WTC11 (cell line): ENCODE results near the gene ZFHX2.

ENCODE experiments used
- TF ChIP-seq, protein P1 (sequence below): sonication (generic); formaldehyde crosslinking; IDR thresholded peaks from 2 replicates; pipeline ENCODE4 v1.8.0; 2022; ENCODE audit warnings: mild to moderate bottlenecking, missing genetic modification reagents
- TF ChIP-seq, protein P2 (sequence below): fragments of 200-600 bp; IDR thresholded peaks from 2 replicates; pipeline ENCODE4 v1.8.0; 2022; ENCODE audit warnings: antibody characterized with exemption

DNA sequence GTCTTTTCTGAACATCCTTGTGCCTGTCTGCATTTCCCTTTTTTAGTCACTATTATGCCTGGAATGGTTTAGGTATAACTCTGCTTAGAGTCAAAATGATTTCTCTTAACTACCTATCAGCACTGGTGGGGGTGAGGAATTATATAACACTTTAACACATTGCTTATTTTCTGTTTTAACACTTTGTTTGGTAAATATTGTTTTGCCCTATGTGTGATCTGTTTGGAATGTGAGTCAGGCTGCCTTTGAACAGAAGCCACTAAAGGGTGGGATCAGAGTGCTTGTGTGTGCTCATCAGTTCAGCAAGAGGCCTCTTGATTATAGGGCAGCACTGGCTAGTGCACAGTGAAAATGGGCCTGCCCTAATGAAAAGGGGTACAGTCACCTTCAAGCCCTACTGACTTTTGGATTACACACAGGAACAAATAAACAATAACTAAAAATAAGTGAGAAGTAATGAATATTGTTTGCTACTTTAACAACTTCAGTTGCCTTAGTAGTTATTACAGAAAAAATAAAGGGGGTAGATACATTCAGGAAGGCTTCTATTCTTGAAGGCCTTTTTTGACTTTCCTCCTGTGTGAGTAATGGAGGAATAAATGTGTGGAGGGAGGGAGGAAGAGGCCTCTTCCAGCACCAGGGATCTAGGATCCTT is 58.8 kb downstream of the ZFHX2 start:
- TF ChIP-seq, protein P1, sequence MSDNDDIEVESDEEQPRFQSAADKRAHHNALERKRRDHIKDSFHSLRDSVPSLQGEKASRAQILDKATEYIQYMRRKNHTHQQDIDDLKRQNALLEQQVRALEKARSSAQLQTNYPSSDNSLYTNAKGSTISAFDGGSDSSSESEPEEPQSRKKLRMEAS (CRISPR knock-in tag) = no peak
- TF ChIP-seq, protein P2, sequence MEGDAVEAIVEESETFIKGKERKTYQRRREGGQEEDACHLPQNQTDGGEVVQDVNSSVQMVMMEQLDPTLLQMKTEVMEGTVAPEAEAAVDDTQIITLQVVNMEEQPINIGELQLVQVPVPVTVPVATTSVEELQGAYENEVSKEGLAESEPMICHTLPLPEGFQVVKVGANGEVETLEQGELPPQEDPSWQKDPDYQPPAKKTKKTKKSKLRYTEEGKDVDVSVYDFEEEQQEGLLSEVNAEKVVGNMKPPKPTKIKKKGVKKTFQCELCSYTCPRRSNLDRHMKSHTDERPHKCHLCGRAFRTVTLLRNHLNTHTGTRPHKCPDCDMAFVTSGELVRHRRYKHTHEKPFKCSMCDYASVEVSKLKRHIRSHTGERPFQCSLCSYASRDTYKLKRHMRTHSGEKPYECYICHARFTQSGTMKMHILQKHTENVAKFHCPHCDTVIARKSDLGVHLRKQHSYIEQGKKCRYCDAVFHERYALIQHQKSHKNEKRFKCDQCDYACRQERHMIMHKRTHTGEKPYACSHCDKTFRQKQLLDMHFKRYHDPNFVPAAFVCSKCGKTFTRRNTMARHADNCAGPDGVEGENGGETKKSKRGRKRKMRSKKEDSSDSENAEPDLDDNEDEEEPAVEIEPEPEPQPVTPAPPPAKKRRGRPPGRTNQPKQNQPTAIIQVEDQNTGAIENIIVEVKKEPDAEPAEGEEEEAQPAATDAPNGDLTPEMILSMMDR = no peak
